ENCODE results near the gene GPHN.

GPHN gene

DNA sequence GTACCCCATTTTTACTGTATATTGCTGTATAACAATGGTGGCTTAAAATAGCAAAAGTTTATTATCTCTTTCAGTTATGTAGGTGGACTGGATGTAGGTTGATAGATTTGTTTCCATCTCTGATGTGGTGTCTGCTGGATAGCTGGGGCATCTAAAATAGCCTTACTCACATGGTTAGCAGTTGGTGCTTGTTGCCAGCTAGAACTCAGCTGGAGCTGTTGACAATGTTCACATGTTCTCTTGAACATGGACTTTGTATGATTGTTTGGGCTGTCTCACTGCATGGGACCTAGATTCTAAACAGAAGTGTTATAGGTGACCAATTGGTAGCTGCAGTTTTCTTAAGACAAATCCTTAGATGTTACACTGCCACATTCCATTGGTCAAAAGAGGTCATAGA is 126.9 kb downstream of the GPHN start:
- no peaks in the 10 kb centered on the region for H3K27me3 ChIP-seq (ENCODE audit: insufficient read depth, low read length)
- no peak for TF ChIP-seq EZH2 (IDR thresholded peaks at IDR 0.05; ENCODE audit: borderline replicate concordance, low read length)
- TF ChIP-seq, protein P1, sequence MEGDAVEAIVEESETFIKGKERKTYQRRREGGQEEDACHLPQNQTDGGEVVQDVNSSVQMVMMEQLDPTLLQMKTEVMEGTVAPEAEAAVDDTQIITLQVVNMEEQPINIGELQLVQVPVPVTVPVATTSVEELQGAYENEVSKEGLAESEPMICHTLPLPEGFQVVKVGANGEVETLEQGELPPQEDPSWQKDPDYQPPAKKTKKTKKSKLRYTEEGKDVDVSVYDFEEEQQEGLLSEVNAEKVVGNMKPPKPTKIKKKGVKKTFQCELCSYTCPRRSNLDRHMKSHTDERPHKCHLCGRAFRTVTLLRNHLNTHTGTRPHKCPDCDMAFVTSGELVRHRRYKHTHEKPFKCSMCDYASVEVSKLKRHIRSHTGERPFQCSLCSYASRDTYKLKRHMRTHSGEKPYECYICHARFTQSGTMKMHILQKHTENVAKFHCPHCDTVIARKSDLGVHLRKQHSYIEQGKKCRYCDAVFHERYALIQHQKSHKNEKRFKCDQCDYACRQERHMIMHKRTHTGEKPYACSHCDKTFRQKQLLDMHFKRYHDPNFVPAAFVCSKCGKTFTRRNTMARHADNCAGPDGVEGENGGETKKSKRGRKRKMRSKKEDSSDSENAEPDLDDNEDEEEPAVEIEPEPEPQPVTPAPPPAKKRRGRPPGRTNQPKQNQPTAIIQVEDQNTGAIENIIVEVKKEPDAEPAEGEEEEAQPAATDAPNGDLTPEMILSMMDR (IDR thresholded peaks at IDR 0.05; ENCODE audit: low read length), result no peak
- H3K9me2 ChIP-seq (ENCODE audit: low read depth, low read length), result no peaks in the 10 kb centered on the region
- no peaks in the 10 kb centered on the region for H3K4me1 ChIP-seq (ENCODE audit: insufficient read depth, low read length, severe bottlenecking)
- no peak overlapping the region for H3K27ac ChIP-seq (ENCODE audit: low read depth, low read length, poor library complexity, severe bottlenecking)
- no peaks in the 10 kb centered on the region for H3F3A ChIP-seq (ENCODE audit: insufficient read depth, low read length)
- H3K4me2 ChIP-seq (ENCODE audit: low read length), result no peak overlapping the region
- no peak overlapping the region for H3K9ac ChIP-seq (ENCODE audit: low read length)
- H3K9me3 ChIP-seq (ENCODE audit: low read length), result no peaks in the 10 kb centered on the region
- H3K79me2 ChIP-seq (ENCODE audit: insufficient read depth, low read length), result no peaks in the 10 kb centered on the region
- no peaks in the 10 kb centered on the region for H3K36me3 ChIP-seq (ENCODE audit: insufficient read depth, low read length)
- no peak overlapping the region for H3K4me3 ChIP-seq (ENCODE audit: low read depth, low read length, poor library complexity, severe bottlenecking)
- H4K20me1 ChIP-seq (ENCODE audit: insufficient read depth, low read length), result no peaks in the 10 kb centered on the region
- no peak overlapping the region for H2AFZ ChIP-seq (ENCODE audit: low read length)

DNA sequence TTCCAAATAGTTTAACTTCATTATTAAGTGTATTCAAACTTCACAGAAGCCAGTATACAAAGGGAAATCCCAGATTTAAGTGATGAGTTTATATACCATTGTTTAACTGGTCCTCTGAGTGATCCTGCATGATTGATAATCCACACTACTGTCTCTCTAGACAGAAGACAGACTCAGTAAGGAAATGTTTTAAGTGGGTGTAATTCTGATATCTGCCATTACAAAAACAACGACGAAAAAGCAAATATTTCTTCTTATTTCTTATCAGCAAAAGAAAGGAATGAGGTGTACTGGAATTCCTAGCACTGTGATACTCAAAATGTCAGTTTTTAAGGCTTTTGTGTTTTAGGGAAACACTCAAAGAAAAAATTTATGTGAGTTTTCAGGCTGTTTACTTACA is 127.5 kb downstream of the GPHN start:
- no peak overlapping the region for H3K9ac ChIP-seq (ENCODE audit: low read length)
- no peak overlapping the region for H3K4me3 ChIP-seq (ENCODE audit: low read depth, low read length, poor library complexity, severe bottlenecking)
- no peaks in the 10 kb centered on the region for H3K9me2 ChIP-seq (ENCODE audit: low read depth, low read length)
- no peaks in the 10 kb centered on the region for H3K79me2 ChIP-seq (ENCODE audit: insufficient read depth, low read length)
- no peaks in the 10 kb centered on the region for H3F3A ChIP-seq (ENCODE audit: insufficient read depth, low read length)
- no peaks in the 10 kb centered on the region for H3K36me3 ChIP-seq (ENCODE audit: insufficient read depth, low read length)
- no peak overlapping the region for H2AFZ ChIP-seq (ENCODE audit: low read length)
- H3K4me1 ChIP-seq (ENCODE audit: insufficient read depth, low read length, severe bottlenecking), result no peaks in the 10 kb centered on the region
- no peaks in the 10 kb centered on the region for H4K20me1 ChIP-seq (ENCODE audit: insufficient read depth, low read length)
- H3K9me3 ChIP-seq (ENCODE audit: low read length), result no peaks in the 10 kb centered on the region
- TF ChIP-seq EZH2 (IDR thresholded peaks at IDR 0.05; ENCODE audit: borderline replicate concordance, low read length), result no peak
- TF ChIP-seq, protein P1 (IDR thresholded peaks at IDR 0.05; ENCODE audit: low read length), result no peak
- no peak overlapping the region for H3K27ac ChIP-seq (ENCODE audit: low read depth, low read length, poor library complexity, severe bottlenecking)
- H3K4me2 ChIP-seq (ENCODE audit: low read length), result no peak overlapping the region
- no peaks in the 10 kb centered on the region for H3K27me3 ChIP-seq (ENCODE audit: insufficient read depth, low read length)

DNA sequence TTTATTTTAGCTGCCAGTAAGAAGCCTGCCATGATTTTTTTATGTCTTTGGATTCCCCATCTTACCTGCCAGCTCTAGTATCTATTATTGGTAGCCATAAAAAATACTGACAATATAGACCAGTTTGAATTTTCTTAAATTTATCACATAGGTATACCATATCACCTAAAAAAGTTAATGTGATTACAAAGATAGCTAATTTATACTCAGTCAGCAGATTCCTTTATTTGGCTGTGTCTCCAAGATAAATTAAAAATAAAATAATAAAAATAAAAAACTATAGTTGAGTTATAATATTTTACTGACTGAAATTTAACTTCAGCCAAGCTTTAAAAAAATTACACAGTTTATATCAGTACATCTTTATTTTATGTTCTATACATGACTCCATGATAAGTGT is 128.3 kb downstream of the GPHN start:
- Histone ChIP-seq H3K9me2 (ENCODE audit: low read depth, low read length) (no peaks in the 10 kb centered on the region), H3K27me3 (ENCODE audit: insufficient read depth, low read length) (no peaks in the 10 kb centered on the region), H4K20me1 (ENCODE audit: insufficient read depth, low read length) (no peaks in the 10 kb centered on the region), H3F3A (ENCODE audit: insufficient read depth, low read length) (no peaks in the 10 kb centered on the region), H3K4me2 (ENCODE audit: low read length) (no peak overlapping the region), H2AFZ (ENCODE audit: low read length) (no peak overlapping the region), H3K4me3 (ENCODE audit: low read depth, low read length, poor library complexity, severe bottlenecking) (no peak overlapping the region), H3K9ac (ENCODE audit: low read length) (no peak overlapping the region), H3K79me2 (ENCODE audit: insufficient read depth, low read length) (no peaks in the 10 kb centered on the region), H3K9me3 (ENCODE audit: low read length) (no peaks in the 10 kb centered on the region), H3K4me1 (ENCODE audit: insufficient read depth, low read length, severe bottlenecking) (no peaks in the 10 kb centered on the region), H3K27ac (ENCODE audit: low read depth, low read length, poor library complexity, severe bottlenecking) (no peak overlapping the region), H3K36me3 (ENCODE audit: insufficient read depth, low read length) (no peaks in the 10 kb centered on the region)
- TF ChIP-seq, protein P1 (IDR thresholded peaks at IDR 0.05; ENCODE audit: low read length), result no peak
- no peak for TF ChIP-seq EZH2 (IDR thresholded peaks at IDR 0.05; ENCODE audit: borderline replicate concordance, low read length)
